RWPE1 (cell line): Measurements from ENCODE around the gene HSPB2.
A peak's percentile ranks its signal among the peaks of the same experiment; 100 is the strongest.

Source experiments
- CTCF ChIA-PET: fragments of 350-600 bp; sonication (Branson Sonifier 250); formaldehyde crosslinking; extraction: SDS; loops from one replicate; lab custom pipeline; 2021; lab: Yijun Ruan, JAX
- POLR2A ChIA-PET: fragments of 400-600 bp; formaldehyde crosslinking; extraction: SDS; loops from one replicate; lab custom pipeline; 2020; ENCODE audit warnings: antibody characterized with exemption; ENCODE audit not compliant: low non-redundant PET; lab: Yijun Ruan, JAX
- DNase-seq: peaks from one replicate; pipeline ENCODE4 v3.0.0; 2012; ENCODE audit warnings: low spot score
- H3K27ac ChIP-seq: fragments of 450-650 bp; 2 replicates; pipeline ENCODE4 v1.5.1; 2017
- CTCF ChIP-seq: fragments of 450-650 bp; conservative IDR thresholded peaks from 2 replicates; pipeline ENCODE4 v1.5.1; 2017; ENCODE audit warnings: low read depth, mild to moderate bottlenecking

HSPB2 gene

GRCh38 chr11:111941963-111942362 lies 29.4 kb downstream of the HSPB2 start:
- ChIA-PET POLR2A (no interaction called here), CTCF (interaction anchor here (0.7 to 0.9 kb wide), 2 partner anchors 10 to 41 kb away, joined by 4 to 5 read pairs; no protein-coding TSS in a partner anchor)
- DNase-seq: peak; percentile 44
- peak overlapping the region; percentile 94 for H3K27ac ChIP-seq
- TF ChIP-seq CTCF: no peak

- peak overlapping the region; percentile 94 for H3K27ac ChIP-seq
- no peak for TF ChIP-seq CTCF
- ChIA-PET POLR2A (no interaction called here), CTCF (interaction anchor here (0.6 kb wide), 1 partner anchor 287 kb away, joined by 3 read pairs; no protein-coding TSS in a partner anchor)
- peak; percentile 66 for DNase-seq
These were observed 30.3 kb downstream of the HSPB2 start for GRCh38 chr11:111942829-111943228.

GRCh38 chr11:111944139-111944538 lies 31.6 kb downstream of the HSPB2 start:
- no peak for TF ChIP-seq CTCF
- peak overlapping the region; percentile 94 for H3K27ac ChIP-seq
- POLR2A ChIA-PET: no interaction called here
- DNase-seq: no peak
- CTCF ChIA-PET: no interaction called here

- ChIA-PET CTCF (interaction anchor here (0.7 kb wide), 1 partner anchor 347 kb away, joined by 3 read pairs; no protein-coding TSS in a partner anchor), POLR2A (no interaction called here)
- H3K27ac ChIP-seq: peak overlapping the region; percentile 94
- no peak for TF ChIP-seq CTCF
- peak; percentile 58 for DNase-seq
These were observed 32.1 kb downstream of the HSPB2 start for GRCh38 chr11:111944651-111945051.

- ChIA-PET CTCF (interaction anchor here (0.7 kb wide), 1 partner anchor 347 kb away, joined by 3 read pairs; no protein-coding TSS in a partner anchor), POLR2A (no interaction called here)
- no peak for DNase-seq
- no peak for TF ChIP-seq CTCF
- H3K27ac ChIP-seq: peak overlapping the region; percentile 94
These were observed 32.7 kb downstream of the HSPB2 start for GRCh38 chr11:111945198-111945597.

GRCh38 chr11:111946499-111946898 lies 34.0 kb downstream of the HSPB2 start:
- POLR2A ChIA-PET: no interaction called here
- peak overlapping the region; percentile 94 for H3K27ac ChIP-seq
- DNase-seq: no peak
- CTCF ChIA-PET: no interaction called here
- no peak for TF ChIP-seq CTCF
